ENCODE data around the gene KYNU.
"Not testable (repeated sequence)": the region's sequence is repeated elsewhere in the genome, so short reads cannot be mapped to it uniquely, and the experiment has no call there.

KYNU gene

DNA sequence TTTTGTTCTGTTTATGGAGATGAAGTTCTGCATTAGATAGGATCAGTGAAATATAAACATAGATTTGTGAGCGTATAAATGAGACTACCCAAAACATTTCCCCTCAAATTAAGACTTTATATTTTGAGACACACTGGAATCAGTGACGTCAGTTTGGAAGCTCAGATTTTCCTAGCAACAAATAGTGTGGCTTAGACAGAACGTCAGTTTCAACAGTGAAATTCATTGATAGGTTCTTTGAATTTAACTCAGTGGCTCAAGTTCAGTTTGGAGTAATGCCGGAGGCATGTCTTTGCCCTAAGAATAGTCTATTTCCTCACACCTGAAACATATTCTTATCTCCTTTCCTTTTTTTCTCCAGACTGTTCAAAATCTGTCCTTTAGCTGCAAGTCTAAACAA is 138.2 kb downstream of the KYNU start:
- DNase-seq (ENCODE audit: low read depth): no peak

DNA sequence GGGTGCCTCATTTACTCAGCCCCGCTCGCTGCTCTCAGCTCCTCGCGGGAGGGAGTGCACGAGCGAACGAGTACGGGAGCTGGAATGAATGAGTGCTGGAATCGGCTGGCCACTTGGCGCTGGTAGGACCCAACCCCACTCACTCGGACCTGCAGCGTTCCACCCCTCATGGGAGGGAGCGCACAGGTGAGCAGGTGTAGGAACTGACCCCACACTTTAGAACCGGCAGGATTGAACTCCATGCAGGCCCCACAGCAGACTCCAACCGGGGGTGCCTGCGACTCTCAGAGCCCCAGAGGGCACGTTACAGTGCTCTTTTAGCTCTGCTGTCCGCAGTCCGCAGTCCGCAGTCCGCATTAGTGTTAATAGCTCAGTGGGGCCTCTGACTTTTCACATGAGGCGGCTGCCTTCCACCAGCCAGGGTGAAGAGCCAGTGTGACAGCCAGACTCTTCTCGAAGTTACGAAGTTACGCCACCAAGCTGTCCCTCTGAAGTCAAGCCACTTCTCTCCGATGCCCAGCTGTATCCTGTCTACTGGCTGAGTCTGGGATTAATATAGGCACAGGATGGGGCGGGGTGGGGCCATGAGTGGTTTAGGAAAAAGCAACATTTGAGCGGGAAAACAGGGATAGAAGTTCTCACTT is 149.1 kb downstream of the KYNU start:
- no peak for DNase-seq (ENCODE audit: low read depth)

DNA sequence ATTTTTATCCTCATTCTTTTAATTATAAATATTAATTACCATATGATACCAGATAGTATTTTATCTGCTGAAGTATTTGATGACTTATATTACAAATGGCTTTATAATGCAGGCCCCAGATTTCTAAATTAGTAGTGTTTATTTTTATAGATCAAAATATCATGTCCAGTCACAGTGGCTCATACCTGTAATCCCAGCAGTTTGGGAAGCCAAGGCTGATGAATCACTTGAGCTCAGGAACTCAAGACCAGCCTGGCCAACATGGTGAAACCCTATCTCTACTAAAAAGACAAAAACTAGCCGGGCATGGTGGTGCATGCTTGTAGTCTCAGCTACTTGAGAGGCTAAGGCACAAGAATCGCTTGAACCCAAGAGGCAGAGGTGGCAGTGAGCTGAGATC is 151.7 kb downstream of the KYNU start:
- no peak for DNase-seq (ENCODE audit: low read depth)

DNA sequence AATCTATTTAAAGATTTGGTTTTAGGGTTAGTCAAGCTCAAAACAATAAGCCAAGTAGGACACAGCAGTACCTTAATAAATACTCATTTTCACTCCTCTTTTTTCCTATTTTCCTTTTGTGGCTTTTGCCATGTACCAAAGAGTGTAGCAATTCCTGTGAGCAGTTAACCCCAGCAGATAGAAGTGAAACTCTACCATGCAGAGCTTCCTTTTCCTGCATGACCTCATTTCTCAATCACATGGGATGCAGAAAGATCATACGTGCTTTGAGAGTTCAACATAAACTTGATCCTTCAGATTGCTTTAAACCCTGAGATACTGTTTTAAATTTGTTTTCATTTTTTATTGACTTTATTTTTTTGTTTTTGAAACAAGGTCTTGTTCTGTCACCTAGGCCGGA is 152.7 kb downstream of the KYNU start:
- no peak for DNase-seq (ENCODE audit: low read depth)

DNA sequence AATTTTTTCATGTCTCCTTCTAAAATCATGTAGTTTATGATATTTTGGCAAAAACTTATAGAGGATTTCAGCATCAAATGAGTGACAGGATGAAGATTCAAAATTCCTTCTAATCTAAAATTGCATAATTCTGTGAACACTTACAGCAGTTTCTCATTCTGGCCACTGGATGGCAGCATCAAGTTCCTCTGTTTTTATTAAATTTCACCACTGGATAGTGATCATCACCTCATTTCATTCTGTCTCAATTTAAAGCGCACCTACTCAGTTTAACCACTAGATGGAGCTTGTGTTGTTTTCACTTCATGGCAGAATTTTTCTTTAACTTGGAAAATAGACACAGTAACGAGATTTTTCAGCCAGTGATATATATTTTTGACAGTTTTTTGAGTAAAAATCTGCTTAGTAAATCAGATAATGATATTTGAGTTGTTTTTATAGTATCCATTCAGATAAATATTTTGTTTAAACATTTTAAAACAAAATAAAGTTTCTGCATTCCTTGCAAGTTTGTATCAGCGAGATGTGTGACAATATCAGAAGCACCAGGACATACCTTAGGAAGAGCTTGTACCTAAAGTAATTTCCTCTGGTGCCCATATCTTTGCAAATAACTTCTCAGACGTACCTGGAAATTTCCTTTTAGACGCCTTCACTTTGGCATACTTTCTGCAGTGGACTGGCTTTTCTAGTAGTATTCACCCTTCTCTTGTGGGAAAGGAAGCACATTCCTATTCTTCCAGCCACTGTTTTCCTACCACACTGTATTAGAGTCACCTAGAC is 157.0 kb downstream of the KYNU start:
- DNase-seq (ENCODE audit: low read depth): peak; percentile 16

DNA sequence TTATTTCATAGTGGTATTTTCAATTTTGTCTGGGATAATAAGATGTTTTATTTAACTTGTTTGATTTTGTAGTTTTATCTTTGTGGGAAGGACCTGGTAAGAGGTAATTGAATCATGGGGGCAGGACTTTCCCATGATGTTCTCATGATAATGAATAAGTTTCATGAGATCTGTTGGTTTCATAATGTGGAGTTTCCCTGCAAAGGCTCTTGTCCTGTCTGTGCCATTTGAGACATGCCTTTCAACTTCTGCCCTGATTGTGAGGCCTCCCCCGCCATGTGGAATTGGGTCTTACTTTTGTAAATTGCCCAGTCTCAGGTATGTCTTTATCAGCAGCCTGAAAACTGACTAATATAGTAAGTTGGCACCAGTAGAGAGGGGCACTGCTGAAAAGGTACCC is 174.0 kb downstream of the KYNU start:
- no peak for DNase-seq (ENCODE audit: low read depth)

DNA sequence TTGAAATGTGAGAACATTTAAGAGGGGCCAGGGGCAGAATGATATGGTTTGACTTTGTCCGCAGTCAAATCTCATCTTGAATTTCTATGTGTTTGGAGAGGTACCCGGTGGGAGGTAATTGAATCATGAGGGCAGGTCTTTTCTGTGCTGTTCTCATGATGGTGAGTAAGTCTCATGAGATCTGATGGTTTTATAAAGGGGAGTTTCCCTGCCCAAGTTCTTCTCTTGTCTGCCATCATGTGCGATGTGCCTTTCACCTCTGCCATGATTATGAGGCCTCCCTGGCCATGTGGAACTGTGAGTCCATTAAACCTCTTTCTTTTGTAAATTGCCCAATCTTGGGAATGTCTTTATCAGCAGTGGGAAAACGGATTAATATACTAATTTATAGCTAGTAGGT is 176.0 kb downstream of the KYNU start:
- not testable (repeated sequence) for DNase-seq (ENCODE audit: low read depth)

DNA sequence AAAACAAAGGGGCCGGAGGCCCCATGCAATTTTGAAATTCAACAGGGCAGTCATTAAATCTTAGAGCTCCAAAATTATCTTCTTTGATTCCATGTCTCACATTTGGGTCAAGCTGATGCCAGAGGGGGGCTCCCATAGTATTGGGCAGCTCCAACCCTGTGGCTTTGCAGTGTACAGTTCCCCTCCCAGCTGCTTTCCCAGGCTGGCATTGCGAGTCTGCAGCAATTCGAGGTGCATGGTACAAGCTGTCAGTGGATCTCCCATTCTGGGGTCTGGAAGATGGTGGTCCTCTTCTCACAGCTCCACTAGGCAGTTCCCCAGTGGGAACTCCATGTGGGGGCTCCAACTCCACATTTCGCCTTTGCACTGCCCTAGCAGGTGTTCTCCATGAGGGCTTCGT is 179.1 kb downstream of the KYNU start:
- no peak for DNase-seq (ENCODE audit: low read depth)

DNA sequence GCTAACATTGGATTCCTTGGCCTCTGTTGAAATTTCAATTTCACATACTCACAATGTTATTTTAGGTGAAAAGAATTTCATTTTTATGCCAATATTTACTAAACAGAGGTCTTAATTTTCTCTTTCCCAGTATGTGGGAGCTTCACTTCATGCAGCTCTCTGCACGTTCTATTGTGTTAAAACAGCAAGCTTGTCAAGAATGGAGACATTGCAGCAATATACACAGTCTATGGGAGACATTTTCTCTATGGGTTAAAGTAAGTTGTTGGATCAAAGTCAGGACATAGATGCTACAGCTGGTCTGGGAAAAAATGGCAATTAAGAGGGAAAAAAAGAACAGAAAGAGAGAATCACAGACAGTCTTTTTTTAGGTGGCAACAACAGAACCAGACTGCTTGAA is 181.4 kb downstream of the KYNU start:
- DNase-seq (ENCODE audit: low read depth): no peak

DNA sequence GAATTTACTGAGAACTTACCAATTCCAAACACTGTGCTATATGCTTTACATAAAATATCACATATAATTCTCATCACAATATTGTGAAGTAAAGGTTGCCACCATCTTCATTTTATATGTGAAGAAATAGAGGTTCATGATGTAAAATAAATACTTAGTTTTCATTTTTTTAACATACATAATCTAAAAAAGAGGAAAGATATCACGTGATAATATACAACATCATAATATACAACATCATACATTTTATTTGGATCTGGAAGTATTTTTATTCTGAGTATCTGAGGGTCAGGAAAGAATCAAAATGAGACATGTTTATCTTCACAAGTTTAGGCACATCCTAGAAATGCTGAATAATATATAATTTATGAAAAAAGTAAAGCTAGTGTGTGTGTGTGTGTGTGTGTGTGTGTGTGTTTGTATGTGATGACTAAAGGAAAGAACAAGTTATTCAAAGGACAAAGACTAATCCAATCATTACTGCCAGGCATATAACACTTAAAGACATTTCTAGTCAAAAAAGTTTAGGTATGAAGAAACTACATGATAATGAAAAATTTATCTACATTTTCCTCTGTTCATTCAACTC is 186.2 kb downstream of the KYNU start:
- DNase-seq (ENCODE audit: low read depth): no peak

DNA sequence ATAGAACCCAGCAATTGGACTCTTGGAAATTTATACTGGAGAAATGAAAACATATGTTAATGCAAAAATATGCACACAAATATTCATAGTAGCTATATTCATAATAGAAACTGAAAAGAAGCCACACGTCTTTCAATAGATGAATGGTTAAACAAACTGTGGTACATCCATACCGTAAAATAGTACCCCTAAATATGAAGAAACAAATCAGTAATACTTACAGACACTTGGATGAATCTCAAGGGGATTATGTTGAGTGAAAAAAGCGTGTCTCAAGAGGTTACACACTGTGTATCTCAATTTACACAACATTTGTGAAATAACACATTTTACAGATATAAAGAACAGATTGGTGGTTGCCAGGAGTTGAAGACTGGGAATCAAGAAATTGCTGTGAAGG is 190.6 kb downstream of the KYNU start:
- no peak for DNase-seq (ENCODE audit: low read depth)

DNA sequence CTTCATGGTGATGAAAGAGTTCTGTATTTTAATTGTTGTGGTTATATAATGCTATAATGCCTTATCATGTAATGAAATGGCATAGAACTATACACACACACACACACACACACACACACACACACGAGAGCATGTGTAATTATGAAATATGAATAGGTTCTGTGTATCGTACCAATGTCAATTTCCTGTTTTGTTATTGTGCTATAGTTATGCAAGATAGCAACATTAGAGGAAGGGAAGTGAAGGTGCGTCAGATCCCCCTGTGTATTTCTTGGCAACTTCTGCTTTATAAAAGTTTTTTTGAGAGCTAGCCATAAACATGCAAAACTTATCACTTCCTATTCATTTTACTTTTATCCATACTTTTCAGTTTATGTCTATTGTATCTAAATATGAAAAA is 191.0 kb downstream of the KYNU start:
- DNase-seq (ENCODE audit: low read depth): no peak

DNA sequence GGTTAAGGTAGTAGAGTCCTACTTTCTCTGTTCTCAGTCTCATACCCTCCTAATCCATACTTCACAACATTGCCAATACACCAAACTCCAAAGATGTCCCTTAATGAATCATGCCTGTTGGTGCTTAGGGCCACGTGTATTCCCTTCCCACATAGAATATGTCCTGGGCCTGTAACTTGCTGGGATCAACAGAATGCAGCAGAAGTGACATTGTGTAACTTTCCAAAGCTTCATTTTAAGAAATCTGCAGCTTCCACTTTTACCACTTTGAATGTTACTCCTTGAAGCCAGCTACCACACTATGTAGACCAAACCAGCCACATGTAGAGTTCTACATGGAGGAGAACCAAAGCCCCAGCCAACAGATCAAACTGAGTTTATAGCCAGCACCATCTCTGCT is 193.2 kb downstream of the KYNU start:
- DNase-seq (ENCODE audit: low read depth): no peak

DNA sequence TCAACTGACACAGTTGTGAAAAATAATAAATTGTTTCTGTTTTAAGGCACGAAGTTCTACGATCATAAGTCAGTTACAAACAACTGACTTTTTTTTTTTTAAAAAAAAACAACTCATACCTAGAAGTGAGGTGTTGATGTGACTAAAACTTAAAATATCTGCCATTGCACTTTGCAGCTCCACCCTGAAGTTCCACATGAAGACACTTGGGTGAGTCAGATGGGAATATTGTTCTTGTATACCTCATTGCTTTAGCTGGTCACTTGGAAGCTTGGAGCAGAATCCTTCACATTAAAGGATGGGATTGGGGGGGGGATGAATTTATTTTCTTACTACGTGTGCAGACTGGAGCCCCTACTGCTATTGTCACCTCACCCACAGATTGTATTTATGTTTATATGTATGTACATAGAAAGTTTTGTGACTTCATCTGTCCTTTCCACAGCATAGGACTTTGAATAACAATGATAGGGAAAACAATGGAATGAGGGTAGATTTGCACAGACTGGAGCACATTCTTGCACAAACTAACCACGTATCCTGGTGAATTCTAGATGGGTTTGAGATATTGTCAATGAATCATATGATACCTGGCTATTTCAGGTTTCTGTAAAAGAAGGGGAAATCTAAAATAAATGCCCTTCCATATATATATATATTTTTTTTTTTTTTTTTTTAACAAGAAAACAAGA is 193.9 kb downstream of the KYNU start:
- no peak for DNase-seq (ENCODE audit: low read depth)

DNA sequence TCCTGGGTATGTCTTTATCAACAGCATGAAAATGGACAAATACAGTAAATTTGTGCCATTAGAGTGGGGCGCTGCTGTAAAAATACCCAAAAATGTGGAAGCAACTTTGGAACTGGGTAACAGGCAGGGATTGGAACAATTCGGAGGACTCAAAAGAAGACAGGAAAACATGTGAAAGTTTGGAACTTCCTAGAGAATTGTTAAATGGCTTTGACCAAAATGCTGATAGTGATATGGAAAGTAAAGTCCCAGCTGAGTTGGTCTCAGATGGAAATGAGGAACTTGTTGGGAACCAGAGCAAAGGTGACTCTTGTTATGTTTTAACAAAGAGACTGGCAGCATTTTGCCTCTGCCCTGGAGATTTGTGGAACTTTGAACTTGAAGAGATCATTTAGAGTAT is 197.4 kb downstream of the KYNU start:
- DNase-seq (ENCODE audit: low read depth): not testable (repeated sequence)

DNA sequence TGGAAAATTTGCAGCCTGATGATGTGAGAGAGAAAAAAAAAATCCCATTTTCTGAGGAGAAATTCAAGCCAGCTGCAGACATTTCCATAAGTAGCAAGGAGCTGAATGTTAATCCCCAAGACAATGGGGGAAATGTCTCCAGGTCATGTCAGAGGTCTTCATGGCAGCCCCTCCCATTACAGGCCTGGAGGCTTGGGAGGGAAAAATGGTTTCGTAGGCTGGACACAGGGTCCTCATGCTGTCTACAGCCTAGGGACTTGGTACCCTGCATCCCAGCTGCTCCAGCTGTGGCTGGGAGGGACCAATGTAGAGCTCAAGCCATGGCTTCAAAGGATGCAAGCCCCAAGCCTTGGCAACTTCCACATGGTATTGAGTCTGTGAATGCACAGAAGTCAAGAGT is 198.2 kb downstream of the KYNU start:
- no peak for DNase-seq (ENCODE audit: low read depth)

DNA sequence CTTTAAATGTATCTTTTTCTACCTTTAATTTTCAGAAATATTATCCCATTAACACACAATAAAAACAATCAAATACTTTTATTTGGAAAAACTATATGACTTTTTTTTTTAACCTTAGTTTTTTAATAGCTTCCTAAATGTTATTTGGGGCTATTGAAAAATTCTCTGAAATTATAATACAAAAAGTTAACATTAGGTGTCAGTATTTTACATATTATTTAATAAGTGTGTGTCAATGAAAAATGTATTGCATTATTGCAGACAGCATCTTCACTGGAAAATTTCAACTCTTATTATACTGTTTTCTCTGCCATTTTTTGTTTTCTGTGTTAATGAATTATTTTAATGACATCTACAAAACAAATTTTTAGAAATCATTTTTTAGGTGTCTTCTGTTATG is 200.6 kb downstream of the KYNU start:
- DNase-seq (ENCODE audit: low read depth): no peak

DNA sequence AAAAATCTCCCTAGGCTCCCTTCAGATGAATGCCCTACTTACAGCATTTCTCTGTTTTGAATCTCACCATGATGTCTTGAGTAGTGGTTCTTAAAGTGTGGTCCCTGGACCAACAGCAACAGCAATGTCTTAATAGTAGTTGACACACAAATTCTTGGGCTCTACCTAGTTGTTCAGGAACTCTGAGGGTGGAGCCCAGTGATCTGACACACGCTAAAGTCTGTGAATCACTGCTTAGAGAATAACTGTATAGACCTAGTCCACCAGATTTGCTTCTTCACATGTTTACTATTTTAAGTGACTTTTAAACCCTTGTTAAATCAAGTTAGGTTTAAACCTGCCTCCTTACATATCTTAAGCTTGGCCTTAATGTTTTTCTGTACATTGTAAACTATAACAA is 204.2 kb downstream of the KYNU start:
- no peak for DNase-seq (ENCODE audit: low read depth)

DNA sequence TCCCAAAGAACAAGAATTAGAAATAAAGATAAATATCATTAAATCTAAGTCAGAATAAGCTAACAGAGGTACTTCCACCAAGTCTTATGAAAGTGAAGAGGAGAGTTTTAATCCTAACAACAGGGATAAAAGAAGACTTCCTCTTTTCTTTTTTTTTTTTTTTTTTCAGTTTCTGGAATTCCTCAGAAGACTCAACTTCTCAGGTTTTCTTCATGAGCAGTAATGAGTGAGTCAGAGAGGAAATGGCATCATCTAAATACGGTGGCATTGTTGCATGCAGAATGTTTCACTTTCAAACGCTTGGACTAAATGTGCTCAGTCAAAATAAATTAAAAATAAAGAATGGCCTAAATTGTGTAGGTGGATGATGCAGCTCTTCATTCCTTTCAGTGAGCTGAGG is 206.2 kb downstream of the KYNU start:
- DNase-seq (ENCODE audit: low read depth): no peak

DNA sequence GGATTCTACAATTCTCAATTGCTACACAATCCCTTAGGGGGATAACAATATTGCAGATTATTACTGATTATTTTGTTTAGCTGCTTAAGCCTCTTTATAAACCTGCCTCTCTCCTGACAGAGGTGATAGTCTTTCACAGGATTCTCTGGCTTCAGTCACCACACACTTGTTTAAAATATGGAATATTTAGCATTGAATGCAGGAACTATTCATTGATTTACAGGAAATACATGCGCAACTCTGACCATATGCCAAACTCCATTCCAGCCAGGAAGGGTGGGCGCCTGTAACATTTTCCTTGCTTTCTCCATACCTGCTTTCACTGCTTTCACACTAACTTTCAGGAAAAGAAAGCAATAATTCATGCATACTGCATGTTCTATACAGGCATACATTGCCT is 207.0 kb downstream of the KYNU start:
- DNase-seq (ENCODE audit: low read depth): no peak

DNA sequence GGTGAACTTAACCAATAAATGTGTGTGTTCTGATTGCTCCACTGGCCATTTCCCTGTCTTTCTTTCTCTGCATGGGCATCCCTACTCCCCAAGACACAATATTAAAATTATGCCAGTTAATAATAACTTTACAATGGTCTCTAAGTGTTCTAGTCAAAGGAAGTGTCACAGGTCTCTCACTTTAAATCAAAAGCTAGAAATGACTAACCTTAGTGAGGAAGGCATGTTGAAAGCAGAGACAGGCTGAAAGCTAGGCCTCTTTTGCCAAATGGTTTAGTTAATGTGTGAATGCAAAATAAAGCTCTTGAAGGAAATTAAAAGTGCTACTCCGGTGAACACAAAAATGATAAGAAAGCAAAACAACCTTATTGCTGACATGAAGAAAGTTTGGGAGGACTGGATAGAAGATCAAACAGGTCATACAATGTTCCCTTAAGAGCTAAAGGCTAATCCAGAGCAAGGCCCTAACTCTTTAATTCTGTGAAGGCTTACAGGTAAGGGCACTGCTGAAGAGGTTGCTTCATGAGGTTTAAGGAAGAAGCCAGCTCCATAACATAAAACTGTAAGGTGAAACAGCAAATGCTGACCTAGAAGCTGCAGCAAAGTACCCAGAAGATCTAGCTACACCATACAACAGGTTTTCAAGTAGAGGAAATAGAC is 207.8 kb downstream of the KYNU start:
- DNase-seq (ENCODE audit: low read depth): no peak

DNA sequence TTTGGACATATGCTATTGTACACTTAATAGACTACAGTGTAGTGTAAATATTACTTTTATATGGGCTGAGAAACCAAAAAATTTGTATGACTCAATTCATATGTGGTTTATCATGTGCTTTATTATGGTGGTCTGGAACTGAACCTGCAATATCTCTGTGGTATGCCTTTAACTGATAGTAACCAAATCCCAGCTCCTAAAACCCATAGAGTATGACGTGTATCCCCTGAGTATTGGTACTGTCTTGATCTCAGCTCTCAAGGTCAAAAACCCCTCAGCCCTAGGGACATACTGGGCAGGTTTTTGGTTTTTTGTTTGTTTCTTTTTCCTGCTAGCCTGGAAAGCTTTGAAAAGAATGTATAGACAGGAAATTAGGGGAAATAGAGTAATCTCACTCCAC is 209.6 kb downstream of the KYNU start:
- DNase-seq (ENCODE audit: low read depth): no peak

DNA sequence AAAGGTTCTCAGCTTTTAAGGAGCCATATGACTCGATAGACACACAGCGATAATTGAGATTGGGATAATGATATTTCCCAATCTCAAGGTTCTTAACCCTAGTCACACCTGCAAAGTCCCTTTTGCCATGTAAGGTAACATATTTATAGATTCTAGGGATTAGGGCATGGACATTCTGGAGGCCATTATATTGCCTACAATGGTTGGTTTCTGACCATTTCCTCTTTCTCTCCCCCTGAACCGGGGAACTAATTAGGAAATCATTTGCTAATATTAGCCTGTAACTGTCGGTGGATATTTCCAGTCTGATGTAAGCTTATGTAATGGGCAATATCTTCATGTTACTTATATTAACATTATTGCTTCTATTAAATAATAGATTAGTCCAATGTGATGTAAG is 210.9 kb downstream of the KYNU start:
- no peak for DNase-seq (ENCODE audit: low read depth)
